ENCODE measurements around the gene AMH. TPM values are rescaled to one million over a fixed set of nuclear protein-coding genes. Genes with fewer than 3 reads are reported as not detected.

Gene AMH
- total RNA-seq, 2 donors from 2014 or later: 0.46 to 160 TPM

GRCh38 chr19:2250766-2251105 lies 1.6 kb downstream of the AMH start:
- H3K36me3 ChIP-seq: peaks cover 14 to 19% of the 10 kb centered on the region in 2 donors
- no peaks in the 10 kb centered on the region for H3K9me3 ChIP-seq
- intact Hi-C loops (cut with DNase I): no loop called here
- no peak overlapping the region for H3K27ac ChIP-seq
- no peak overlapping the region for H3K4me3 ChIP-seq
- TF ChIP-seq POLR2A (IDR thresholded peaks at IDR 0.05): no peak
- TF ChIP-seq CTCF (IDR thresholded peaks at IDR 0.05): no peak
- TF ChIP-seq POLR2AphosphoS5 (IDR thresholded peaks at IDR 0.05): no peak
- H3K27me3 ChIP-seq (replicated peaks; ENCODE audit: insufficient read depth): peaks cover 14% of the 10 kb centered on the region
- WGBS: 23% methylated on average over 23 of the region's 40 CpGs
- no peaks in the 10 kb centered on the region for H3K4me1 ChIP-seq (replicated peaks)
- no peak for DNase-seq (ENCODE audit: low spot score)

GRCh38 chr19:2251106-2252054 lies 2.3 kb downstream of the AMH start:
- no peaks in the 10 kb centered on the region for H3K9me3 ChIP-seq
- intact Hi-C loops (cut with DNase I): no loop called here
- H3K4me1 ChIP-seq (replicated peaks): no peaks in the 10 kb centered on the region
- H3K27ac ChIP-seq: no peak overlapping the region
- no peak overlapping the region for H3K4me3 ChIP-seq
- H3K27me3 ChIP-seq (replicated peaks; ENCODE audit: insufficient read depth): peaks cover 14% of the 10 kb centered on the region
- DNase-seq (ENCODE audit: low spot score): no peak
- 14% methylated on average over 70 of the region's 125 CpGs for WGBS
- TF ChIP-seq CTCF (IDR thresholded peaks at IDR 0.05) (no peak), POLR2A (IDR thresholded peaks at IDR 0.05) (no peak), POLR2AphosphoS5 (IDR thresholded peaks at IDR 0.05) (no peak)
- H3K36me3 ChIP-seq: peaks cover 9 to 13% of the 10 kb centered on the region in 2 donors

GRCh38 chr19:2252055-2252796 lies 3.1 kb downstream of the AMH start:
- peaks cover 1 to 6% of the 10 kb centered on the region in 2 donors for H3K36me3 ChIP-seq
- H3K9me3 ChIP-seq: no peaks in the 10 kb centered on the region
- H3K27ac ChIP-seq: no peak overlapping the region
- WGBS: 23% methylated on average over 73 of the region's 74 CpGs
- no peak for DNase-seq (ENCODE audit: low spot score)
- peaks cover 14% of the 10 kb centered on the region for H3K27me3 ChIP-seq (replicated peaks; ENCODE audit: insufficient read depth)
- no peak for TF ChIP-seq POLR2AphosphoS5 (IDR thresholded peaks at IDR 0.05)
- no peak for TF ChIP-seq POLR2A (IDR thresholded peaks at IDR 0.05)
- H3K4me1 ChIP-seq (replicated peaks): no peaks in the 10 kb centered on the region
- no peak overlapping the region for H3K4me3 ChIP-seq
- intact Hi-C loops (cut with DNase I): no loop called here

GRCh38 chr19:2252797-2253105 lies 3.6 kb downstream of the AMH start:
- peaks cover 0 to under 1% of the 10 kb centered on the region in 2 donors for H3K36me3 ChIP-seq
- no peaks in the 10 kb centered on the region for H3K4me1 ChIP-seq (replicated peaks)
- H3K9me3 ChIP-seq: no peaks in the 10 kb centered on the region
- no peak for DNase-seq (ENCODE audit: low spot score)
- intact Hi-C loops (cut with DNase I): no loop called here
- H3K27me3 ChIP-seq (replicated peaks; ENCODE audit: insufficient read depth): peaks cover 14% of the 10 kb centered on the region
- WGBS: 9% methylated on average over 18 of the region's 18 CpGs
- no peak overlapping the region for H3K4me3 ChIP-seq
- no peak overlapping the region for H3K27ac ChIP-seq
- TF ChIP-seq CTCF (IDR thresholded peaks at IDR 0.05) (no peak), POLR2A (IDR thresholded peaks at IDR 0.05) (no peak), POLR2AphosphoS5 (IDR thresholded peaks at IDR 0.05) (no peak)

- intact Hi-C loops (cut with DNase I): no loop called here
- Histone ChIP-seq H3K9me3 (no peaks in the 10 kb centered on the region), H3K36me3 (no peaks in the 10 kb centered on the region), H3K27me3 (replicated peaks; ENCODE audit: insufficient read depth) (peaks cover 14% of the 10 kb centered on the region), H3K4me1 (replicated peaks) (no peaks in the 10 kb centered on the region), H3K4me3 (no peak overlapping the region), H3K27ac (no peak overlapping the region)
- DNase-seq (ENCODE audit: low spot score): no peak
- no peak for TF ChIP-seq CTCF (IDR thresholded peaks at IDR 0.05)
- no peak for TF ChIP-seq POLR2AphosphoS5 (IDR thresholded peaks at IDR 0.05)
- TF ChIP-seq POLR2A (IDR thresholded peaks at IDR 0.05): no peak
- WGBS: 5% methylated on average over 51 of the region's 77 CpGs
These were observed 4.3 kb downstream of the AMH start for GRCh38 chr19:2253106-2254063.
